ENCODE measurements around the gene OR51S1. TPM values are rescaled to one million over a fixed set of nuclear protein-coding genes. Genes with fewer than 3 reads are reported as not detected.

OR51S1 gene
- total RNA-seq, 3 donors from 2014 or later = not detected

GRCh38 chr11:4884361-4884760 is 35.4 kb upstream of the OR51S1 start:
- H3K9me3 ChIP-seq = no peaks in the 10 kb centered on the region
- H3K27me3 ChIP-seq = peaks cover 0 to 5% of the 10 kb centered on the region in 2 donors
- no peak overlapping the region for H3K27ac ChIP-seq
- H3K36me3 ChIP-seq = no peaks in the 10 kb centered on the region
- no peak for DNase-seq (ENCODE audit: low spot score in 2 of 2)
- intact Hi-C loops (cut with DNase I; ENCODE audit: low total_unique reads) = no loop called here
- H3K4me3 ChIP-seq = no peak overlapping the region
- no peaks in the 10 kb centered on the region for H3K4me1 ChIP-seq
- TF ChIP-seq POLR2AphosphoS5 (IDR thresholded peaks at IDR 0.05) = no peak
- TF ChIP-seq CTCF (IDR thresholded peaks at IDR 0.05) = no peak
- no peak for TF ChIP-seq POLR2A (IDR thresholded peaks at IDR 0.05)

GRCh38 chr11:4882543-4882942 is 33.5 kb upstream of the OR51S1 start:
- no peak overlapping the region for H3K27ac ChIP-seq
- peaks cover 0 to 5% of the 10 kb centered on the region in 2 donors for H3K27me3 ChIP-seq
- TF ChIP-seq POLR2A (IDR thresholded peaks at IDR 0.05) = no peak
- no peak for TF ChIP-seq POLR2AphosphoS5 (IDR thresholded peaks at IDR 0.05)
- TF ChIP-seq CTCF (IDR thresholded peaks at IDR 0.05) = no peak
- no peaks in the 10 kb centered on the region for H3K4me1 ChIP-seq
- intact Hi-C loops (cut with DNase I; ENCODE audit: low total_unique reads) = no loop called here
- no peaks in the 10 kb centered on the region for H3K36me3 ChIP-seq
- no peak for DNase-seq (ENCODE audit: low spot score in 2 of 2)
- no peaks in the 10 kb centered on the region for H3K9me3 ChIP-seq
- H3K4me3 ChIP-seq = no peak overlapping the region

- no peaks in the 10 kb centered on the region for H3K36me3 ChIP-seq
- H3K4me3 ChIP-seq = no peak within 1 kb of the TSS
- intact Hi-C loops (cut with DNase I; ENCODE audit: low total_unique reads) = no loop called here
- H3K27me3 ChIP-seq = peaks cover 0 to 5% of the 10 kb centered on the region in 2 donors
- H3K9me3 ChIP-seq = no peaks in the 10 kb centered on the region
- no peaks in the 10 kb centered on the region for H3K4me1 ChIP-seq
- no peak within 1 kb of the TSS for H3K27ac ChIP-seq
- DNase-seq (ENCODE audit: low spot score in 2 of 2) = no peak
- TF ChIP-seq POLR2AphosphoS5 (IDR thresholded peaks at IDR 0.05) = no peak
- no peak for TF ChIP-seq POLR2A (IDR thresholded peaks at IDR 0.05)
- no peak for TF ChIP-seq CTCF (IDR thresholded peaks at IDR 0.05)
Observed at GRCh38 chr11:4881860-4882500, 33.0 kb upstream of the OR51S1 start, which contains the start of gene OR51T1. Gene OR51T1, plus strand, starts transcription at chr11:4881900. Its CDS starts 0 bp downstream, at chr11:4881900.

- Histone ChIP-seq H3K27me3 (peaks cover 0 to 5% of the 10 kb centered on the region in 2 donors), H3K9me3 (no peaks in the 10 kb centered on the region), H3K36me3 (no peaks in the 10 kb centered on the region), H3K4me1 (no peaks in the 10 kb centered on the region), H3K4me3 (no peak overlapping the region), H3K27ac (no peak overlapping the region)
- DNase-seq (ENCODE audit: low spot score in 2 of 2) = no peak
- no peak for TF ChIP-seq CTCF (IDR thresholded peaks at IDR 0.05)
- intact Hi-C loops (cut with DNase I; ENCODE audit: low total_unique reads) = no loop called here
Observed at GRCh38 chr11:4881188-4881587, 32.2 kb upstream of the OR51S1 start.

GRCh38 chr11:4865855-4866254 is 16.8 kb upstream of the OR51S1 start:
- H3K27ac ChIP-seq = no peak overlapping the region
- no peak for DNase-seq (ENCODE audit: low spot score in 2 of 2)
- intact Hi-C loops (cut with DNase I; ENCODE audit: low total_unique reads) = no loop called here
- H3K4me3 ChIP-seq = no peak overlapping the region
- no peaks in the 10 kb centered on the region for H3K27me3 ChIP-seq
- H3K36me3 ChIP-seq = no peaks in the 10 kb centered on the region
- no peaks in the 10 kb centered on the region for H3K4me1 ChIP-seq
- no peak for TF ChIP-seq POLR2AphosphoS5 (IDR thresholded peaks at IDR 0.05)
- TF ChIP-seq POLR2A (IDR thresholded peaks at IDR 0.05) = no peak
- no peak for TF ChIP-seq CTCF (IDR thresholded peaks at IDR 0.05)
- H3K9me3 ChIP-seq = peaks cover 0 to 13% of the 10 kb centered on the region in 2 donors
